Vagina (tissue), 2 donors: ENCODE data around the gene SLFN11.

ENCODE experiments used
- CTCF ChIP-seq, 3 experiments: fragments of 450-650 bp in 2 of 3; fragments of 200-600 bp in 1 of 3; sonication (generic) in 1 of 3; IDR thresholded peaks; one replicate each; pipeline ENCODE4 v1.5.1; 2017 to 2019; ENCODE audit warnings: antibody characterized with exemption in 3 of 3, mild to moderate bottlenecking in 2 of 3, moderate library complexity in 2 of 3
- POLR2A ChIP-seq, 2 donors: fragments of 450-650 bp; IDR thresholded peaks; one replicate each; pipeline ENCODE4 v1.6.1; 2017; ENCODE audit warnings: antibody characterized with exemption in 2 of 2, mild to moderate bottlenecking in 2 of 2, moderate library complexity in 2 of 2

GRCh38 chr17:35371934-35372333 lies 1.5 kb downstream of the SLFN11 start:
- TF ChIP-seq CTCF (IDR thresholded peaks at IDR 0.05) (no peak), POLR2A (IDR thresholded peaks at IDR 0.05) (no peak)
